ENCODE measurements around the gene TJP2. TPM values are rescaled to one million over a fixed set of nuclear protein-coding genes. Genes with fewer than 3 reads are reported as not detected.

TJP2 gene
- total RNA-seq, 4 donors from 2014 or later: 114 to 221 (median 156) TPM

GRCh38 chr9:69307446-69308205 is 133.5 kb downstream of the TJP2 start:
- DNase-seq (ENCODE audit: low spot score) (no peak), ATAC-seq (ENCODE audit: low FRiP score) (no peak)
- no peak for TF ChIP-seq CTCF (IDR thresholded peaks at IDR 0.05)

- no peak for TF ChIP-seq CTCF (IDR thresholded peaks at IDR 0.05)
- DNase-seq (ENCODE audit: low spot score) (no peak), ATAC-seq (ENCODE audit: low FRiP score) (no peak)
These were observed 134.3 kb downstream of the TJP2 start for GRCh38 chr9:69308206-69308931.

GRCh38 chr9:69313175-69313574 is 139.1 kb downstream of the TJP2 start:
- no peak for TF ChIP-seq CTCF (IDR thresholded peaks at IDR 0.05)
- ATAC-seq (ENCODE audit: low FRiP score): no peak
- no peak for DNase-seq (ENCODE audit: low spot score)

- DNase-seq (ENCODE audit: low spot score) (no peak), ATAC-seq (ENCODE audit: low FRiP score) (no peak)
- TF ChIP-seq CTCF (IDR thresholded peaks at IDR 0.05): no peak
These were observed 140.5 kb downstream of the TJP2 start for GRCh38 chr9:69314547-69314946.

- DNase-seq (ENCODE audit: low spot score): no peak
- no peak for TF ChIP-seq CTCF (IDR thresholded peaks at IDR 0.05)
- no peak for ATAC-seq (ENCODE audit: low FRiP score)
These were observed 143.0 kb downstream of the TJP2 start for GRCh38 chr9:69317081-69317480.

- no peak for ATAC-seq (ENCODE audit: low FRiP score)
- no peak for DNase-seq (ENCODE audit: low spot score)
- TF ChIP-seq CTCF (IDR thresholded peaks at IDR 0.05): no peak
These were observed 143.8 kb downstream of the TJP2 start for GRCh38 chr9:69317894-69318293.

Measured in omental fat pad (tissue), 4 donors.